Measurements from ENCODE around the gene TTPAL.
"Not testable (repeated sequence)": the region's sequence is repeated elsewhere in the genome, so short reads cannot be mapped to it uniquely, and the experiment has no call there.

The TTPAL gene

DNA sequence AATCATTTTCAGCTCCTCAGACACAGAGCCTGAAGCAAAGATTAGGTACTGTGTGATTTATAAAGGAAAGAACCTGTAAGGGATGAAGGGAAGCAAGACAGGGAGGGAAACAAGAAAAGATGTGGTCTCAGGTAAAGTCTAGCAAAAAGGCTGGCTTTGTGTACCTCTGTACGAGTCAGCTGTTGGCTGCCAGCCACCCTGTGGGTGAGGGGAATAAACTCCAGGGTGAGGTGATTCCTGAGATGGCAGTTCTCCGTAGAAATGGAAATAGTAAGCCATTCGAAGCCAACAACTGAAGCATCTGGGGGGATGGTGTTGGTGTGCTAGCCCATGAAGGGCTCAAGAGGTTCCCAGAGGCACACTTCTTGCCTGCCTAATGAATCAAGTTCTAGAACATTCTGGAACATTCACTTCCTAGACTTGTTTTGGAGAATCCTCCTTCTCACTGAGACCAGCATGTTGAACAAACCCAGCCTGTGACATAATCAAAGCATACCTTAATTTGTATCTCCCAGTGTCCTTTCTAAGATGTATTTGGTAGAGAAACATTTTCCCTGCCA, 10.6 kb upstream of the TTPAL start:
- no peak for DNase-seq (ENCODE audit: low spot score)
- in situ Hi-C loops (cut with MboI; ENCODE audit: low sequenced_read_pairs, unreplicated experiment), result no loop called here

DNA sequence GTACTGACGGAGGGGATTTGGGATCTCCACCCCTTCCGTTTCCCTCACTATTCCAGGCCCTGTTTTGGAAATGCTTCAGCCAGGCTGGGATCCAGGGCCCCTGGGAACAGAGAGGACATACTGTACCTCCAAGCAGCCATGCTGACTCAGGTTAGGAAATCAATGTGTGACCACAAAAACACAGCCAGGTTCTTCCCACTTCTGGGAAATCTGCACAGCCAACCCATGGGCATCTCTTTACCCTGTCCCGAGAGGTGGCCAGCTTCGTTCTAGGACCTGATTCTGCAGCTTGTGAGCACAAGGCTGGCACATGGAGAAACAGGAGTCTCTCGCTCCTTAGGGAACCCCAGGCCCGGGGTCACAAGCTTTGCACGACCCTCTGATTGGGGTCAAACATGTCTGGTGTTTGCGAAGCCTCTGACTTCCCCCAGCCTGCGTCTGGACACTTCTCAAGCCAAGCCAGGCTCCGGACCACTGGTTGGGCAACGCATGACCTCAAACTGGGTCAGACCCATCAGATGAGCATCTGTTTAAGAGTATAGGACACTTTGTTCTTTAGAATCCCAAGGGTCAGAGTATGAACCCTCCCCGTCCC, 8.3 kb upstream of the TTPAL start:
- no peak for DNase-seq (ENCODE audit: low spot score)
- in situ Hi-C loops (cut with MboI; ENCODE audit: low sequenced_read_pairs, unreplicated experiment), result no loop called here
- TF ChIP-seq, protein P1, sequence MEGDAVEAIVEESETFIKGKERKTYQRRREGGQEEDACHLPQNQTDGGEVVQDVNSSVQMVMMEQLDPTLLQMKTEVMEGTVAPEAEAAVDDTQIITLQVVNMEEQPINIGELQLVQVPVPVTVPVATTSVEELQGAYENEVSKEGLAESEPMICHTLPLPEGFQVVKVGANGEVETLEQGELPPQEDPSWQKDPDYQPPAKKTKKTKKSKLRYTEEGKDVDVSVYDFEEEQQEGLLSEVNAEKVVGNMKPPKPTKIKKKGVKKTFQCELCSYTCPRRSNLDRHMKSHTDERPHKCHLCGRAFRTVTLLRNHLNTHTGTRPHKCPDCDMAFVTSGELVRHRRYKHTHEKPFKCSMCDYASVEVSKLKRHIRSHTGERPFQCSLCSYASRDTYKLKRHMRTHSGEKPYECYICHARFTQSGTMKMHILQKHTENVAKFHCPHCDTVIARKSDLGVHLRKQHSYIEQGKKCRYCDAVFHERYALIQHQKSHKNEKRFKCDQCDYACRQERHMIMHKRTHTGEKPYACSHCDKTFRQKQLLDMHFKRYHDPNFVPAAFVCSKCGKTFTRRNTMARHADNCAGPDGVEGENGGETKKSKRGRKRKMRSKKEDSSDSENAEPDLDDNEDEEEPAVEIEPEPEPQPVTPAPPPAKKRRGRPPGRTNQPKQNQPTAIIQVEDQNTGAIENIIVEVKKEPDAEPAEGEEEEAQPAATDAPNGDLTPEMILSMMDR (IDR thresholded peaks at IDR 0.05; ENCODE audit: borderline replicate concordance, control extremely low read depth, extremely low read depth, insufficient read depth, missing control alignments), result no peak

More for the DNA sequence above, 10.6 kb upstream of the TTPAL start:
- TF ChIP-seq, protein P1 (IDR thresholded peaks at IDR 0.05; ENCODE audit: borderline replicate concordance, control extremely low read depth, extremely low read depth, insufficient read depth, missing control alignments), result no peak

- in situ Hi-C loops (cut with MboI; ENCODE audit: low sequenced_read_pairs, unreplicated experiment), result no loop called here
- TF ChIP-seq, protein P1 (IDR thresholded peaks at IDR 0.05; ENCODE audit: borderline replicate concordance, control extremely low read depth, extremely low read depth, insufficient read depth, missing control alignments), result no peak
- no peak for DNase-seq (ENCODE audit: low spot score)
Measured at GRCh38 chr20:44468044-44468782, 7.5 kb upstream of the TTPAL start.

DNA sequence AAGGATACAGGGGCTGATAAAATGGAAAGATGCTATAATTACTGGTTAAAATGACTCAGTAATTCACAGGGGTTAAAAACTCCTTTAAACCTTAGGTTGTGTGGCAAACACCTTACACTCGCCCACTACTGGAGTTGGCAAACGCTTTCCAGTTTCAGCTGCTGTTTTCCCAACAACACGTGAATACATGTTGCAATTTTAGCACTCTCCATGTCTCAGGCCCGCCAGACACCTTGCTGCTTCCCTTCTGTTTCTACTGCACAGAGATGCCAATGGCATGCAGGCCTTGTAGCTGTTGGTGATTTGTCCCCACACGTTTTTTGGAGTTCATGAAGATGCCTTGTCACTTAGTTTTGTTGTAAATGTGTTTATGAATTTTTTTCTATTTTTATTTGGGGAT, 5.3 kb upstream of the TTPAL start:
- TF ChIP-seq, protein P1 (IDR thresholded peaks at IDR 0.05; ENCODE audit: borderline replicate concordance, control extremely low read depth, extremely low read depth, insufficient read depth, missing control alignments), result no peak
- no peak for DNase-seq (ENCODE audit: low spot score)
- in situ Hi-C loops (cut with MboI; ENCODE audit: low sequenced_read_pairs, unreplicated experiment), result no loop called here

GRCh38 chr20:44471481-44471882, 4.2 kb upstream of the TTPAL start:
- TF ChIP-seq, protein P1 (IDR thresholded peaks at IDR 0.05; ENCODE audit: borderline replicate concordance, control extremely low read depth, extremely low read depth, insufficient read depth, missing control alignments), result no peak
- in situ Hi-C loops (cut with MboI; ENCODE audit: low sequenced_read_pairs, unreplicated experiment), result no loop called here
- no peak for DNase-seq (ENCODE audit: low spot score)

GRCh38 chr20:44472283-44472682, 3.4 kb upstream of the TTPAL start:
- DNase-seq (ENCODE audit: low spot score); in situ Hi-C loops (cut with MboI; ENCODE audit: low sequenced_read_pairs, unreplicated experiment): not testable (repeated sequence)

DNA sequence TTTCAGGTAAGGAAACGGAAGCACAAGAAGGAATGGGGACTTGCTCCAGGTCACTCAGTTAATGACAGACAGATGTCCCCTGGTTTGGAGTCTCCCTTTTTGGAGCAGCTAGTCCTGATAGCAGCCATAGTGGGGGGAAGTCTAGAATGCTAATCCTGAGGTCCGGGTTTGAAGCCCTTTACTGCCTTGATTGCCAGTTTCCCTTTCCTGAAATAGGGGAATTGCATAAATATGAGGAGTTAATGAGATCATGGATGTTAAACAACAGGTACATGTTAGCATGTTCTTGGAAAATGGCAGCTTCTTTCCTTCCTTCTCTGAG, 341 bp upstream of the TTPAL start:
- in situ Hi-C loops (cut with MboI; ENCODE audit: low sequenced_read_pairs, unreplicated experiment), result no loop called here
- TF ChIP-seq, protein P1 (IDR thresholded peaks at IDR 0.05; ENCODE audit: borderline replicate concordance, control extremely low read depth, extremely low read depth, insufficient read depth, missing control alignments), result no peak
- no peak for DNase-seq (ENCODE audit: low spot score)
